SU-DHL-6 (cell line): ENCODE measurements around the gene ARHGDIA.

ENCODE experiments used
- H2AFZ ChIP-seq: fragments of 200-600 bp; sonication (generic); 2 replicates; pipeline ENCODE4 v1.6.1; 2014; ENCODE audit warnings: low read depth, mild to moderate bottlenecking, moderate library complexity, mixed read lengths, antibody characterized with exemption, low read length; ENCODE audit not compliant: severe bottlenecking
- H3F3A ChIP-seq: fragments of 200-600 bp; shearing (Covaris generic); 2 replicates; pipeline ENCODE4 v1.6.0; 2016; ENCODE audit warnings: antibody characterized with exemption, mild to moderate bottlenecking; ENCODE audit not compliant: insufficient read depth
- H3K27ac ChIP-seq: fragments of 200-600 bp; sonication (generic); 2 replicates; pipeline ENCODE4 v1.5.1; 2016; ENCODE audit warnings: low read depth, mild to moderate bottlenecking, low read length, moderate library complexity, mixed read lengths
- H3K27me3 ChIP-seq: fragments of 200-600 bp; sonication (generic), shearing (Covaris generic); 2 replicates; pipeline ENCODE4 v1.6.0; 2014; ENCODE audit warnings: mild to moderate bottlenecking, low read length
- H3K36me3 ChIP-seq: fragments of 200-600 bp; sonication (generic); 2 replicates; pipeline ENCODE4 v1.6.1; 2014; ENCODE audit warnings: mild to moderate bottlenecking, low read length, mixed read lengths
- H3K4me2 ChIP-seq: fragments of 300-600, 200-600 bp; shearing (Covaris generic), sonication (generic); 2 replicates; pipeline ENCODE4 v1.6.0; 2014; ENCODE audit warnings: low read length, low read depth, mild to moderate bottlenecking; ENCODE audit not compliant: poor library complexity, severe bottlenecking
- H3K4me3 ChIP-seq: fragments of 200-600 bp; sonication (generic); 2 replicates; pipeline ENCODE4 v1.5.1; 2014; ENCODE audit warnings: antibody characterized with exemption, low read length, mild to moderate bottlenecking, mixed read lengths; ENCODE audit not compliant: insufficient read depth, poor library complexity, severe bottlenecking
- H3K79me2 ChIP-seq: fragments of 200-600 bp; sonication (generic); 2 replicates; pipeline ENCODE4 v1.6.1; 2014; ENCODE audit warnings: mild to moderate bottlenecking, low read length, moderate library complexity; ENCODE audit not compliant: insufficient read depth
- H3K9ac ChIP-seq: fragments of 200-600 bp; sonication (generic); 2 replicates; pipeline ENCODE4 v1.7.0; 2014; ENCODE audit warnings: mild to moderate bottlenecking, low read length
- H3K9me2 ChIP-seq: fragments of 200-600 bp; sonication (generic); replicated peaks from 2 replicates; pipeline ENCODE4 v1.6.1; 2014; ENCODE audit warnings: low read length; ENCODE audit not compliant: insufficient read depth
- H3K9me3 ChIP-seq: fragments of 200-600 bp; sonication (generic); 2 replicates; pipeline ENCODE4 v1.6.1; 2014; ENCODE audit warnings: low read length, mixed read lengths; ENCODE audit not compliant: insufficient read depth
- H4K20me1 ChIP-seq: fragments of 200-600 bp; sonication (generic); 2 replicates; pipeline ENCODE4 v1.6.1; 2014; ENCODE audit warnings: low read depth, mild to moderate bottlenecking, antibody characterized with exemption, low read length, moderate library complexity, mixed read lengths
- EZH2phosphoT487 ChIP-seq: fragments of 200-600 bp; sonication (generic), shearing (Covaris generic); conservative IDR thresholded peaks from 2 replicates; pipeline ENCODE4 v1.6.1; 2018; ENCODE audit warnings: mild to moderate bottlenecking, antibody characterized with exemption, low read length, moderate library complexity, mixed read lengths
- TF ChIP-seq, protein P1 (sequence below): fragments of 200-600 bp; sonication (generic); IDR thresholded peaks from one replicate; pipeline ENCODE4 v1.5.1; 2017; ENCODE audit warnings: antibody characterized with exemption, mild to moderate bottlenecking, low read length, moderate library complexity; ENCODE audit not compliant: insufficient read depth, poor library complexity, severe bottlenecking

Gene ARHGDIA

DNA sequence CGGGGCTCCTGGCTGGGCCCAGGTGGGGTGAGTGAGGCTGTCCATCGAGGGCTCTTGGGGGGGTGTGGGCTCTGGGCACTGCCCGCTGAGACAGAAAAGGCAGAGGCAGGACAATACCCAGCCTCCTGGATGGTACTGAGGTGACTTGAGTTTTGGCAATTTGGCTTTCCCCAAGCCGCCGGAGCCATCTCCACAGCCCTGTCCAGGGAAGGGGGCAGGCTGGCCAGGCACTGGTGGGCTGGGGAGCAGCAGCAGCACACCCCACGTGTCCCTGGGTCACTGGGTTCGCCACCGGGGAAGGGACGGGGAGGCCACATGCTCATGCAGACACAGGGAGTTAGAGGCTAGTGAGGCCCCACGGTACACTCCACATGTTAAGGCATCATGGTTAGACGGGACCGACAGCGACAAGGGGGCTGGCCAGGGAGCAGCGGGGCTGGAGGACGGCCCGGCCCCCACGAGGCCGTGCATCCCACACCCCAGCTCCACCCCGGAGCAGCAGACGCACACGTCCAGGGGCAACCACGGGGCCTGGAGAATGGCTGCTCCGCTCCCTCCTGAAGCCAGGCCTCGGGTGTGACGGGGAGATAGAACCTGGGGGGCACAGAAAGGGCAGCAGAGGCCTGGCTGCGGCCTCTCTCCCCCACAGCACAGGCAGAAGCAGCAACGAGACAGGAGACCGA, 3.0 kb downstream of the ARHGDIA start:
- Histone ChIP-seq H3K4me3 (no peak overlapping the region), H3K4me2 (no peak overlapping the region), H2AFZ (no peak overlapping the region), H4K20me1 (no peaks in the 10 kb centered on the region; the same call in 1 of the 2 replicates), H3K9me3 (no peaks in the 10 kb centered on the region), H3K79me2 (peaks cover 27% of the 10 kb centered on the region), H3F3A (peaks cover 47% of the 10 kb centered on the region), H3K27me3 (no peaks in the 10 kb centered on the region), H3K9ac (no peak overlapping the region), H3K36me3 (0 out of 2 replicates have a peak, but pooled peaks cover 4% of the 10 kb centered on the region), H3K27ac (peak overlapping the region; percentile 59), H3K9me2 (no peaks in the 10 kb centered on the region)
- no peak for TF ChIP-seq EZH2phosphoT487
- TF ChIP-seq, protein P1, sequence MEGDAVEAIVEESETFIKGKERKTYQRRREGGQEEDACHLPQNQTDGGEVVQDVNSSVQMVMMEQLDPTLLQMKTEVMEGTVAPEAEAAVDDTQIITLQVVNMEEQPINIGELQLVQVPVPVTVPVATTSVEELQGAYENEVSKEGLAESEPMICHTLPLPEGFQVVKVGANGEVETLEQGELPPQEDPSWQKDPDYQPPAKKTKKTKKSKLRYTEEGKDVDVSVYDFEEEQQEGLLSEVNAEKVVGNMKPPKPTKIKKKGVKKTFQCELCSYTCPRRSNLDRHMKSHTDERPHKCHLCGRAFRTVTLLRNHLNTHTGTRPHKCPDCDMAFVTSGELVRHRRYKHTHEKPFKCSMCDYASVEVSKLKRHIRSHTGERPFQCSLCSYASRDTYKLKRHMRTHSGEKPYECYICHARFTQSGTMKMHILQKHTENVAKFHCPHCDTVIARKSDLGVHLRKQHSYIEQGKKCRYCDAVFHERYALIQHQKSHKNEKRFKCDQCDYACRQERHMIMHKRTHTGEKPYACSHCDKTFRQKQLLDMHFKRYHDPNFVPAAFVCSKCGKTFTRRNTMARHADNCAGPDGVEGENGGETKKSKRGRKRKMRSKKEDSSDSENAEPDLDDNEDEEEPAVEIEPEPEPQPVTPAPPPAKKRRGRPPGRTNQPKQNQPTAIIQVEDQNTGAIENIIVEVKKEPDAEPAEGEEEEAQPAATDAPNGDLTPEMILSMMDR = no peak

DNA sequence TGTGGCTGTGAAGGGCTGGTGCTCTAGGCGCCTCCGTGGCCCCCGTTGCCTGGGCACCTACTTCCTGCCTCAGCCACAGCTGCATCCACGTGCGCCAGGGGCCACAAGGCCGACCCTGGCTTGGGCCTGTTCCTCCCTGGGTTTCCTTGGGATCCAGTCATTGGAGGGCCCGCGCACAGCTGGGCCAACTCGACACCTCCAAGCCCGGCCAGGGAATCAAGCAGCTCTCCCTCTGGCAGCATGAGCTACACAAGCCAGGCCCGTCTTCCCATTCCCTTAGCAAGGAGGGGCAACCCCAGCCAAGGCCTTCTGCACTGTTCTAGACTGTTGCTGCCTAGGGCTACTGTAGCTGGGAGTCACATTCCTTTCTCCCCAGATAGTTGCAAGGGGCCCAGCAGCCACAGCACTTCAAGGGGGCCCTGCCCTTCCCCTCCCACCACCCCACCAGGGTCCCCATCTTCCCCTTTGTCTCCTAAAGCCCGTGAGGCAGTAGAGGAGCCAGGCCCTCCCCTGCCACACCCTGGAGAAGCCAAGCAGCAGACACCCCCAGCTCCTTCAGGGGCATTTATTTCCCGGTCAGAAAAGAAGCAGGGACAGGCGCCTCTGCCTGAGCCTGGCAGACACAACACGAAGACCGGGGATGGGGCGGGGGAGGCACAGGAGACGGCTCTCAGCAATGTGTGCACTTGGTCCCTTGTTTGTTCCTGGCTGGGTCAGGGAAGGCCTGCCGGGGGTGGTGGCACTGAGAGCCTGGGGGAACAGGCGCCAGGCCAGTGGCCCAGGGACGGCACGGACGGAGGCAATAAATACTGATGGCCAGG, 3.8 kb downstream of the ARHGDIA start:
- H3K36me3 ChIP-seq = 0 out of 2 replicates have a peak, but pooled peaks cover 4% of the 10 kb centered on the region
- H3K79me2 ChIP-seq = peaks cover 34% of the 10 kb centered on the region
- TF ChIP-seq EZH2phosphoT487 = no peak
- TF ChIP-seq, protein P1 = no peak
- peak overlapping the region; percentile 59 for H3K27ac ChIP-seq
- H3K9ac ChIP-seq = peak overlapping the region; percentile 18; the same call in 1 of the 2 replicates
- no peak overlapping the region for H3K4me2 ChIP-seq
- no peak overlapping the region for H3K4me3 ChIP-seq
- H3K27me3 ChIP-seq = no peaks in the 10 kb centered on the region
- H3F3A ChIP-seq = peaks cover 44% of the 10 kb centered on the region
- no peaks in the 10 kb centered on the region for H3K9me2 ChIP-seq
- no peaks in the 10 kb centered on the region for H3K9me3 ChIP-seq
- H2AFZ ChIP-seq = no peak overlapping the region
- H4K20me1 ChIP-seq = no peaks in the 10 kb centered on the region; the same call in 1 of the 2 replicates

DNA sequence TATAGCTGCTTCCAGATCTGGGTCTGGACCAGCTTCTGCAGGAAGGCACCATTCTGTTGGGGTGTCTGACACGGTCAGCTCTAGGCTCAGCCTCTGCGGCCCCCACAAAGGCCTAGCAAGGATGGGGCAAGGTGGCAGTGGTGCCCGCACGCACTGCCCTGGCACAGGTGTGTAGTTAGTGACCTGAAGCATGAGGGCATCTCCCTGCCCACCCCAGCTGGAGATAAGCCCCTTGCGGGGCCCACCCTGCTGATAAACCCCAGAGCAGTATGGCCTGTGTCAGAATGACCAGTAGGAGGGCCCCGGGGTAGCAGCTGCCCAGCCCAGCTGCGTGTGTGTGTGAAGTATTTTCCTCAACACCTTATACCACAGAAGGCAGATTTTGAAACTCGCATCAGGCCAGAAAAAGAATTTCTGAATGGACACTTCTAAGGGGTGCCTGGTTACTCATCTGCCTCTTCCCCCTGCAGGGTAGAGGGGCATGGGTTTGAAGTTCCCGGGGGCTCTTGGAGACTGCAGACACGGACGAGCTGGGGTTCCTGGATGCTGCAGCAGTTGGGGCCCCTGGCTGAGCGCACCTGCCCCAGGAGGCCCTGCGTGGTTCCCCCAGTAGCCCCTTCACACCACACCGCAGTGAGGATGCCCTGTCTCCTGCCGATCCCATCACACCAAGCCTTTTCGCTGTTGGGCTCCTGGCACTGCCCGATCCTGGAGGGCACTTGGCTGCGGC, 4.5 kb downstream of the ARHGDIA start:
- H3K79me2 ChIP-seq = peaks cover 35% of the 10 kb centered on the region
- no peaks in the 10 kb centered on the region for H3K9me2 ChIP-seq
- H2AFZ ChIP-seq = no peak overlapping the region
- H3K27me3 ChIP-seq = no peaks in the 10 kb centered on the region
- no peaks in the 10 kb centered on the region for H3K9me3 ChIP-seq
- 0 out of 2 replicates have a peak, but pooled peaks cover 4% of the 10 kb centered on the region for H3K36me3 ChIP-seq
- TF ChIP-seq EZH2phosphoT487 = no peak
- TF ChIP-seq, protein P1 = no peak
- peak overlapping the region; percentile 18; the same call in 1 of the 2 replicates for H3K9ac ChIP-seq
- H3K4me2 ChIP-seq = no peak overlapping the region
- no peak overlapping the region for H3K4me3 ChIP-seq
- peaks cover 44% of the 10 kb centered on the region for H3F3A ChIP-seq
- no peaks in the 10 kb centered on the region; the same call in 1 of the 2 replicates for H4K20me1 ChIP-seq
- H3K27ac ChIP-seq = peak overlapping the region; percentile 59
